Activated naive CD4-positive, alpha-beta T cell treated with anti-CD3 and anti-CD28 coated beads for 36 hours (primary cell): ENCODE results near the gene TAF4B. TPM values are rescaled to one million over a fixed set of nuclear protein-coding genes. Genes with fewer than 3 reads are reported as not detected.
"Not testable (repeated sequence)": the region's sequence is repeated elsewhere in the genome, so short reads cannot be mapped to it uniquely, and the experiment has no call there.

Source experiments
- CTCF ChIA-PET: fragments of 350-600 bp; sonication (Branson Sonifier 250); formaldehyde crosslinking; loops from one replicate; lab custom pipeline; 2021; ENCODE audit warnings: antibody characterized with exemption; lab: Charles Lee
- DNase-seq: peaks from one replicate; pipeline ENCODE4 v3.0.0-alpha.2; 2020
- H3K27ac Mint-ChIP-seq: one replicate; pipeline ENCODE4 v1.8.0; 2021; ENCODE audit warnings: mild to moderate bottlenecking, mixed read lengths
- H3K27me3 Mint-ChIP-seq: one replicate; pipeline ENCODE4 v1.8.0; 2021; ENCODE audit warnings: low read depth, mixed read lengths
- H3K36me3 Mint-ChIP-seq: one replicate; pipeline ENCODE4 v1.8.0; 2021; ENCODE audit warnings: low read depth, mixed read lengths
- H3K4me1 Mint-ChIP-seq: one replicate; pipeline ENCODE4 v1.8.0; 2021; ENCODE audit warnings: low read depth, mixed read lengths
- H3K4me3 Mint-ChIP-seq: one replicate; pipeline ENCODE4 v1.8.0; 2021; ENCODE audit warnings: mild to moderate bottlenecking, moderate library complexity, mixed read lengths
- H3K9me3 Mint-ChIP-seq: one replicate; pipeline ENCODE4 v1.8.0; 2021; ENCODE audit warnings: mixed read lengths
- intact Hi-C: fragments of 100-400 bp; cut with micrococcal nuclease; formaldehyde crosslinking; loops from one replicate; pipeline ENCODE4 v1.15.1; 2023
- total RNA-seq, 2 experiments: library from RNA; stranded (reverse); gene quantifications; one replicate each; pipeline ENCODE4 v1.2.3, GENCODE V29; 2021

The TAF4B gene
- total RNA-seq, 2 experiments from 2014 or later: 15.9 to 16.3 TPM

DNA sequence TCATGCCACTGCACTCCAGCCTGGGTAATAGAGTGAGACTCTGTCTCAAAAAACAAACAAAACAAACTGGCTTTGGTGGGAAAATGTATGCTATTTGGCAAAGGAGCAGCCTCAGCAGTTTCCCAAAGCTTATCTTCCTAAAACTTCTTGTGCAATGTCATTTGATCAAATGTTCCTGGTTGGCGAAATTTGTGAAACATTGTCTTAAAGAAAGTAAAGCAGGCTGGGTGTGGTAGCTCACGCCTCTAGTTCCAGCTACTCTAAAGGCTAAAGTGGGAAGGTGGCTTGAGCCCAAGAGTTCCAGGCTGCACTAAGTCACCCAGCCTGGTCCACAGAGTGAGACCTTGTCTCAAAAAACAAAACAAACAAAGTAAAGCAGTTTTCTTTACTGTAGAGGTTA lies 17.3 kb upstream of the TAF4B start:
- Mint-ChIP-seq H3K27ac (no peak overlapping the region), H3K4me1 (peaks cover 12% of the 10 kb centered on the region)
- CTCF ChIA-PET: interaction anchor here (0.6 kb wide), 1 partner anchor 105 kb away, joined by 5 read pairs; no protein-coding TSS in a partner anchor

DNA sequence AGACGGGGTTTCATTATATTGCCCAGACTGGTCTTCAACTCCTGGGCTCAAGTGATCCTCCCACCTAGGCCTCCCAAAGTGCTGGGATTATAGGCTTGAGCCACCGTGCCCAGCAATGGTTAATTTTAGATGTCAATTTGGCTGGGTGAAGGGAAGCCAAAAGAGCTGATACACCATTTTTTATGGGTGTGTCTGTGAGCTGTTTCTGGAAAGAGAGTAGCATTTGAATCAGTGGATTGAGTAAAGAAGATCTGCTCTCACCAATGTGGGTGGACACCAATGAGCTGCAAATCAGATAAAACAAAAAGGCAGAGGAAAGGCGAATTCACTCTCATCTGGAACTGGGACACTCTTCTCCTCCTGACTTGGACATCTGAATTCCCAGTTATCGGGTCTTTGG lies 16.1 kb upstream of the TAF4B start:
- CTCF ChIA-PET: interaction anchor here (1.1 kb wide), 1 partner anchor 158 kb away, joined by 3 read pairs; no protein-coding TSS in a partner anchor
- Mint-ChIP-seq H3K27me3 (no peaks in the 10 kb centered on the region), H3K27ac (no peak overlapping the region), H3K4me3 (no peak overlapping the region), H3K9me3 (no peaks in the 10 kb centered on the region), H3K36me3 (no peaks in the 10 kb centered on the region), H3K4me1 (peaks cover 23% of the 10 kb centered on the region)
- DNase-seq: no peak
- intact Hi-C loops: no loop called here

More for the DNA sequence above, 17.3 kb upstream of the TAF4B start:
- no peaks in the 10 kb centered on the region for H3K36me3 Mint-ChIP-seq
- intact Hi-C loops: no loop called here
- no peak for DNase-seq
- no peaks in the 10 kb centered on the region for H3K27me3 Mint-ChIP-seq
- H3K9me3 Mint-ChIP-seq: no peaks in the 10 kb centered on the region
- H3K4me3 Mint-ChIP-seq: no peak overlapping the region

DNA sequence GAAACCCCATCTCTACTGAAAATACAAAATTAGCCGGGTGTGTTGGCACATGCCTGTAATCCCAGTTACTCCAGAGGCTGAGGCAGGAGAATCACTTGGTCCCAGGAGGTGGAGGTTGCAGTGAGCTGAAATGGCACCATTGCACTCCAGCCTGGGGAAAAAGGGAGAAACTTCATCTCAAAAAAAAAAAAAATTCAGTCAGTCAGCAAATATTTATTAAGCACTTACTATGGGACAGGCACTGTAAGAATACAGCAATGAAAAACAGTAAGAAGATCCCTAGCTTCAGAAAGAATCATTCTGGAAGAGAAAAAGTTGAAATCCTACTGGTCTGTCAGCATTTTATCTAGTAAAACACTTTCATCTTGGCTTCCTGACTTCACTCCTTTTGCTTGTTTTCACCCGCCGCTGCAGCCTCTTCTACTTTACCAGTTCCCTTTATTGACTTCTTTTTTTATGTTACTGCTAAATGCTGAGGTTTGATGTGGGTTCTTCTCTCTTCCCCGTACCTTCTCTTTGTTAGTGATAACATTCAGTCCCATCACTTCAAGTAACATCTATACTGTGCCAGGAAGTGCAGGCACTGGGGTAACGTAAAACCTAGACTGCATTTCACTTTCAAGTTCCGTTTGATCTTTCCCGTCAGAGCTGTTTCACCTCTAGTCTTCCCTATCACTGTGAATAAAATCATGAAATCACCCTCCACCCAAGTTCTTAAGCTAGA lies 10.8 kb upstream of the TAF4B start:
- peak; percentile 82 for DNase-seq
- intact Hi-C loops: loop anchor here (1.0 to 2.0 kb wide), 5 partner anchors 11 to 1847 kb away; partner anchors contain the start of genes SS18 and TAF4B
- Mint-ChIP-seq H3K4me3 (peak overlapping the region; percentile 44), H3K27ac (peak overlapping the region; percentile 88), H3K9me3 (no peaks in the 10 kb centered on the region), H3K4me1 (peaks cover 33% of the 10 kb centered on the region), H3K36me3 (no peaks in the 10 kb centered on the region), H3K27me3 (no peaks in the 10 kb centered on the region)
- CTCF ChIA-PET: interaction anchor here (1.3 kb wide), 1 partner anchor 9 kb away, joined by 4 read pairs; no protein-coding TSS in a partner anchor

DNA sequence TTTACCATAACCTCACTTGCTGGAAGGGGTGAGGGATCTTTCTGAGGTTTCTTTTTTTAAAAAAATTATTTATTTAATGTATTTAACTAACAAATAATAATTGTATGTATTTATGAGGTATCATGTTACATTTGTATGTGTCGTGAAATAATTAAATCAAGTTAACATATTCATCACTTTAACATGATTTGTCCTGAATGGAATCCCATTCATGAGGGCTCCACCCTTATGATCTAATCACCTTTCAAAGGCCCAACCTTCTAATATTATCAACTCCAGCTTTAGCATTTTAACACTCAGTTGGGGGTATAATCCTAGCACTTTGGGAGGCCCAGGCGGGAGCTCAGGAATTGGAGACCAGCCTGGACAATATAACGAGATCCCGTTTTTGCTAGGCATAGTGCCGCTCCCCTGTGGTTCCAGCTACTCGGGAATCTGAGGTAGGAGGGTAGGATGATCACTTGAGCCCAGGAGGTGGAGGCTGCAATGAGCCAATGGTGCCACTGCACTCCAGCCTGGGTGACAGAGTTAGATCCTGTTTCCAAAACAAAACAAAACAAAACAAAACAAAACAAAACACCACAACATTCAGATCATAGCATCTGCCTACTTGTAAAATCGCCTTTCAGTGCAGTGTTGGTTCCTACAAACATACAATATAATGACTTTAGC lies 1.1 kb upstream of the TAF4B start:
- no peaks in the 10 kb centered on the region for H3K27me3 Mint-ChIP-seq
- peaks cover 3% of the 10 kb centered on the region for H3K36me3 Mint-ChIP-seq
- CTCF ChIA-PET: interaction anchor here (1.2 kb wide), 1 partner anchor 9 kb away, joined by 4 read pairs; no protein-coding TSS in a partner anchor
- peaks cover 26% of the 10 kb centered on the region for H3K4me1 Mint-ChIP-seq
- intact Hi-C loops: loop anchor here (5.0 kb wide), 2 partner anchors 67 to 93 kb away; partner anchors contain the start of gene PSMA8
- DNase-seq: no peak
- H3K27ac Mint-ChIP-seq: peak overlapping the region; percentile 94
- H3K4me3 Mint-ChIP-seq: peak overlapping the region; percentile 92
- H3K9me3 Mint-ChIP-seq: no peaks in the 10 kb centered on the region

DNA sequence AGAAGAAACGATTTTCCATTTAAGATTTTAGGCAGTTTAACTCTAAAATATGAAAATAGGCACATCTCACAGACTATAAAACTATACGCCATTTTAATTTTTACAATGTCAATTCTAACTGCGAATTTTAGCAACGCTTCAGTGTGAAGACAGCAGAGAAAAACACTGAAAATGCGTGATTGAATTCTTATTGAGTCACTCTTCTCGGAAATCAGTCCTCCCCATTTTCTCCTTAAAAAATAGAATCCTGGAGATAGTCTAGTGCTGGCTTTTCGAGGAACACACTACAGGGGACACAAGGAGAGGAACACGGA lies 373 bp upstream of the TAF4B start:
- no peaks in the 10 kb centered on the region for H3K27me3 Mint-ChIP-seq
- H3K4me3 Mint-ChIP-seq: peak overlapping the region; percentile 92
- CTCF ChIA-PET: no interaction called here
- DNase-seq: no peak
- H3K36me3 Mint-ChIP-seq: peaks cover 7% of the 10 kb centered on the region
- no peaks in the 10 kb centered on the region for H3K9me3 Mint-ChIP-seq
- peak overlapping the region; percentile 94 for H3K27ac Mint-ChIP-seq
- intact Hi-C loops: loop anchor here (1.0 to 5.0 kb wide), 6 partner anchors 11 to 323 kb away; partner anchors contain the start of genes KCTD1, PSMA8 and SS18
- peaks cover 32% of the 10 kb centered on the region for H3K4me1 Mint-ChIP-seq

DNA sequence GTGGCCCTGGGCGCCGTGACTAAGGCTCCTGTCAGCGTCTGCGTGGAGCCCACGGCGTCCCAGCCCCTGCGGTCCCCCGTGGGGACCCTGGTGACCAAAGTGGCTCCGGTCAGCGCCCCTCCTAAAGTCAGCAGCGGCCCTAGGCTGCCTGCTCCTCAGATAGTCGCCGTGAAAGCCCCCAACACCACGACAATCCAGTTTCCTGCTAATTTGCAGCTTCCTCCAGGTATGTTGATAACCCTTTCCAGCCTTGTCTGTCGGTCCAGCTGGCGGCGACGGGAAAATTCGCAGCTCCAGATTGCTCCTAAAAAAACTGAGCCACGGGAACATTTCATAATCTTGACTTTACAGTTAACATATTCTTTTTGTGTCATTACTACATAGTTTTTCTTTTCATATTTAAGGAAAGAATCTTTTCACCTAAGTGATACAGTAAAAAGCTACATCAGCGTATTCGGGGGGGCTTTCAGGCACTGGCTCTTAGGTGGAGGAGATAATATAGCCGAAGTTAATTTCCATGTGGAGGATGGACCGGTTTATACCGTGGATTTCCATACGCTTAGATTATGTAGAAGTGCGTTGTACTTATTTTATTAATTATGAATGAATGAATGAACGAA lies 916 bp downstream of the TAF4B start:
- Mint-ChIP-seq H3K27ac (peak overlapping the region; percentile 86), H3K9me3 (no peaks in the 10 kb centered on the region), H3K36me3 (peaks cover 14% of the 10 kb centered on the region), H3K4me1 (peaks cover 37% of the 10 kb centered on the region), H3K4me3 (peak overlapping the region; percentile 92), H3K27me3 (no peaks in the 10 kb centered on the region)
- no peak for DNase-seq
- CTCF ChIA-PET: no interaction called here
- intact Hi-C loops: loop anchor here (2.0 to 5.0 kb wide), 3 partner anchors 65 to 322 kb away; partner anchors contain the start of genes KCTD1 and PSMA8

DNA sequence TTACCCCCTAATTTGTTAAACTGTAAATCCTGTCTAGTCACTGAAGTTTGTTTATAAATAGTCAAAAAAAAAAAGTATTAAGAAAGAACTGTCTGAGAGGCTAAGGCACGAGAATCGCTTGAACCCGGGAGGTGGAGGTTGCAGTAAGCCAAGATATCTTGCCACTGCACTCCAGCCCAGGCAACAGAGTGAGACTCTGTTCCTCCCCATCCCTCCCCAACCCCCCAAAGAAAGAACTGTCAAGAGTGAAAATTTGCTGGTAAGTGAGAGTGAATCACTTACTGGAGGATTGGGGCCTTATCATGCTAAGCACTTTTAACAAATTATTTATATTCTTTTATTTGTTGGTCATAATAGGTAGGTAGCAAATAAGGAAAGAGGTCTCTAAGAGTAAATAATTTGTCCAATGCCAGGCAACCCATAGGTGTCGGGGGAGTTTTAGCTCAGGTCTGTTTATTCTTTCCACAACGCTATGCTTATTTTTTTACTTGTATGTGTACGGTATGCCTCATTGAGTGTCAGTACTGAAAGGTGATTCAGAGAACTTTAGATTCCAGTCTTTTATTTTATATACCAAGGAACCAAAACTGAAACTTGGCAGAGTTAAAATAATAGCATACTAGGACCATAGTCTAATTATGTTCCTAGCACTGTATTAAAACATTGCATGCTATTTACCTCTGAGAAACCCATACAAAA lies 2.5 kb downstream of the TAF4B start:
- peaks cover 52% of the 10 kb centered on the region for H3K4me1 Mint-ChIP-seq
- peaks cover 16% of the 10 kb centered on the region for H3K36me3 Mint-ChIP-seq
- CTCF ChIA-PET: no interaction called here
- intact Hi-C loops: loop anchor here (2.0 to 5.0 kb wide), 3 partner anchors 28 to 96 kb away; partner anchors contain the start of gene PSMA8
- H3K4me3 Mint-ChIP-seq: peak overlapping the region; percentile 92
- peak; percentile 25 for DNase-seq
- H3K27me3 Mint-ChIP-seq: no peaks in the 10 kb centered on the region
- no peaks in the 10 kb centered on the region for H3K9me3 Mint-ChIP-seq
- H3K27ac Mint-ChIP-seq: peak overlapping the region; percentile 36

DNA sequence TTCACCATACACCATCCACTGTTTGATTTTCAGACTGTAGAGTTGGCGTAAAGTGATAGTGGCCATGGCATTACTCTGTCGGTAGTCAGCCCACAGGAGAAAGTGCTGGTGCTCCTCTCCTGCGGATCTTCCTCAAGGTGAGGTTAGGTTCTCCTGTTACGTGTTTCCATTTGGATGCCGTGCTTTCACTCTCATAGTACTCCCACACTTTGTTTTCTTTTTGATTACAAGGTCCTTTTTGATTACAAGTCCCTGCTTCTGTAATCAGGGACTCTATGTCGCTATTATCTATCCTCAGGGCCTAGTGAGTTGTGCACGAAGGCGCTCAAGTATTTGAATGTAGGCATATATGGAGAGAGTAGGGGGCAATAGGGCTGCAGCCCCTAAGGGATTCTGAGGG lies 4.3 kb downstream of the TAF4B start:
- H3K27me3 Mint-ChIP-seq: no peaks in the 10 kb centered on the region
- H3K9me3 Mint-ChIP-seq: no peaks in the 10 kb centered on the region
- no peak overlapping the region for H3K4me3 Mint-ChIP-seq
- CTCF ChIA-PET: no interaction called here
- DNase-seq: no peak
- peaks cover 60% of the 10 kb centered on the region for H3K4me1 Mint-ChIP-seq
- intact Hi-C loops: no loop called here
- no peak overlapping the region for H3K27ac Mint-ChIP-seq
- peaks cover 19% of the 10 kb centered on the region for H3K36me3 Mint-ChIP-seq

DNA sequence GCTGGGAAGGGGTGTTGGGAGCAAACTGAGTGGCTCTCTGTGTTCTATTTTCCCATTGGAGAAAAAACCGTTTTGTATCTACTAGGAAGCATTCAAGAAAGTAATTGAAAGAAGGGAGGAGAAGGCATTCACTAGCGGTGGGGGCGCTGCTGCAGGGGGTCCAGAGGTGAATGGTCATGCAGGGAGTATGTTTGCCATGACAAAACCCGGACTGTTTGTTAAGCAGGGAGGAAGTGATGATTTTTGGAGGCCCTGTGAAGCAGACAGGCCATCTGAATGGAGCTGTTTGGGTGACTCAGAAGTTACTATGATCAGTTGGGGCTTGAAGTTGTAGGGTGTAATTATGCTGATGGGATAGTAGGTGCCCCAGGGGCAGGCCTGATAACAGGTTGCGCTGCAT lies 7.0 kb downstream of the TAF4B start:
- CTCF ChIA-PET: no interaction called here
- H3K27ac Mint-ChIP-seq: no peak overlapping the region

DNA sequence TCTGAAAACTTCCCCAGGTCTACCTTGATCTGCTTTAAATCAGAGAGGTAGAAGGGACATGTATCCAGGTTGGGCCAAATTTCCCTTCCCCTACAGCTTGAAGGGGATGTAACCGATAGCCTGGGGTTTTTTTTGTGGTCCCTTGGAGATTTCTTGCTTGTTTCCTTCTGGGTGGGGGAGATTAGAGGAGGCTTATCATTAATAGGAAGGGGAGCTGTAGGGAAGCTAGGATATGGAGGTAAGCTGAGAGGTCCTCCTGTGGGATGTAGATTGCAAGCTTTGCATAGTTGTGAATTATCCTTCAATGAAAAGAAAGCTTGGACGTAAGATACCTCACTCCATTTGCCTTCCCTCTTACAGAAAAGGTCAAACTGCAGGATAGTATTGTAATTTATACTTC lies 11.1 kb downstream of the TAF4B start:
- peaks cover 17% of the 10 kb centered on the region for H3K9me3 Mint-ChIP-seq
- H3K27ac Mint-ChIP-seq, DNase-seq, CTCF ChIA-PET, H3K27me3 Mint-ChIP-seq, H3K4me3 Mint-ChIP-seq, intact Hi-C loops: not testable (repeated sequence)
- peaks cover 20% of the 10 kb centered on the region for H3K36me3 Mint-ChIP-seq
- H3K4me1 Mint-ChIP-seq: peaks cover 29% of the 10 kb centered on the region

More for the DNA sequence above, 7.0 kb downstream of the TAF4B start:
- no peak for DNase-seq
- Mint-ChIP-seq H3K4me1 (peaks cover 54% of the 10 kb centered on the region), H3K36me3 (peaks cover 23% of the 10 kb centered on the region), H3K27me3 (no peaks in the 10 kb centered on the region), H3K4me3 (no peak overlapping the region), H3K9me3 (no peaks in the 10 kb centered on the region)
- intact Hi-C loops: no loop called here

DNA sequence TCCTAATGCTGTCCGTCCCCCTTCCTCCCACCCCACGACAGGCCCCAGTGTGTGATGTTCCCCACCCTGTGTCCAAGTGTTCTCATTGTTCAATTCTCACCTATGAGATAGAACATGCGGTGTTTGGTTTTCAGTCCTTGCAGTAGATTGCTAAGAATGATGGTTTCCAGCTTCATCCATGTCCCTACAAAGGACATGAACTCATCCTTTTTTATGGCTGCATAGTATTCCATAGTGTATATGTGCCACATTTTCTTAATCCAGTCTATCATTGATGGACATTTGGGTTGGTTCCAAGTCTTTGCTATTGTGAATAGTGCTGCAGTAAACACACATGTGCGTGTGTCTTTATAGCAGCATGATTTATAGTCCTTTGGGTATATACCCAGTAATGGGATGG lies 12.5 kb downstream of the TAF4B start:
- H3K4me3 Mint-ChIP-seq, CTCF ChIA-PET, H3K27ac Mint-ChIP-seq, intact Hi-C loops, DNase-seq, H3K27me3 Mint-ChIP-seq: not testable (repeated sequence)
- peaks cover 27% of the 10 kb centered on the region for H3K4me1 Mint-ChIP-seq
- H3K9me3 Mint-ChIP-seq: peaks cover 24% of the 10 kb centered on the region
- peaks cover 31% of the 10 kb centered on the region for H3K36me3 Mint-ChIP-seq

DNA sequence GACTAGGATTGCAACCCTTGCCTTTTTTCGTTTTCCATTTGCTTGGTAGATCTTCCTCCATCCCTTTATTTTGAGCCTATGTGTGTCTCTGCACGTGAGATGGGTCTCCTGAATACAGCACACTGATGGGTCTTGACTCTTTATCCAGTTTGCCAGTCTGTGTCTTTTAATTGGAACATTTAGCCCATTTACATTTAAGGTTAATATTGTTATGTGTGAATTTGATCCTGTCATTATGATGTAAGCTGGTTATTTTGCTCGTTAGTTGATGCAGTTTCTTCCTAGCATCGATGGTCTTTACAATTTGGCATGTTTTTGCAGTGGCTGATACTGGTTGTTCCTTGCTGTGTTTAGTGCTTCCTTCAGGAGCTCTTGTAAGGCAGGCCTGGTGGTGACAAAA lies 16.1 kb downstream of the TAF4B start:
- Mint-ChIP-seq H3K9me3 (peaks cover 37% of the 10 kb centered on the region), H3K36me3 (peaks cover 34% of the 10 kb centered on the region), H3K4me1 (peaks cover 14% of the 10 kb centered on the region)
- H3K27ac Mint-ChIP-seq, H3K4me3 Mint-ChIP-seq, DNase-seq, intact Hi-C loops, H3K27me3 Mint-ChIP-seq, CTCF ChIA-PET: not testable (repeated sequence)
